Peyer's patch (tissue), 4 donors: ENCODE data around the gene ATAD3C. TPM values are rescaled to one million over a fixed set of nuclear protein-coding genes. Genes with fewer than 3 reads are reported as not detected.

ENCODE experiments used
- DNase-seq, 3 donors: peaks; one replicate each; pipeline ENCODE4 v3.0.0-alpha.2; 2017 to 2019
- H3K27ac ChIP-seq, 4 donors: fragments of 200-600 bp; sonication (generic); one replicate each; pipeline ENCODE4 v1.5.1; 2016 to 2019
- H3K27me3 ChIP-seq, 2 donors: fragments of 200-600 bp; sonication (generic); one replicate each; pipeline ENCODE4 v1.5.1; 2019
- H3K36me3 ChIP-seq, 3 donors: fragments of 200-600 bp; sonication (generic); one replicate each; pipeline ENCODE4 v1.5.1; 2016 to 2019
- H3K4me1 ChIP-seq, 4 donors: fragments of 200-600 bp; sonication (generic); one replicate each; pipeline ENCODE4 v1.5.1; 2016 to 2019
- H3K4me3 ChIP-seq, 4 donors: fragments of 200-600 bp; sonication (generic); 1 replicate in 3 of 4; 2 replicates in 1 of 4; pipeline ENCODE4 v1.5.1; 2016 to 2019; ENCODE audit warnings: mild to moderate bottlenecking in 1 of 4
- H3K9me3 ChIP-seq, 4 donors: fragments of 200-600 bp; sonication (generic); one replicate each; pipeline ENCODE4 v1.5.1; 2016 to 2019; ENCODE audit warnings: mild to moderate bottlenecking in 1 of 4
- CTCF ChIP-seq, 6 experiments: fragments of 450-650 bp in 4 of 6; fragments of 200-600 bp in 2 of 6; sonication (generic) in 1 of 6; IDR thresholded peaks; one replicate each; pipeline ENCODE4 v1.5.1; 2017 to 2019; ENCODE audit warnings: antibody characterized with exemption in 6 of 6, mild to moderate bottlenecking in 3 of 6, moderate library complexity in 1 of 6
- POLR2A ChIP-seq, 2 donors: fragments of 450-650 bp; IDR thresholded peaks; one replicate each; pipeline ENCODE4 v1.5.1; 2017; ENCODE audit warnings: antibody characterized with exemption in 2 of 2, mild to moderate bottlenecking in 2 of 2, moderate library complexity in 2 of 2
- total RNA-seq, 4 donors: library from RNA; depleted of rRNA; stranded (reverse); fragments of >200 nt; gene quantifications; one replicate each; pipeline ENCODE4 v1.1.0, GENCODE V29; 2016

Gene ATAD3C
- total RNA-seq, 4 donors from 2014 or later: 0.27 TPM; not detected in 3

GRCh38 chr1:1418464-1419362 is 30.8 kb upstream of the ATAD3C start:
- H3K36me3 ChIP-seq: no peaks in the 10 kb centered on the region
- DNase-seq: no peak
- H3K27me3 ChIP-seq: no peaks in the 10 kb centered on the region
- no peaks in the 10 kb centered on the region for H3K9me3 ChIP-seq
- H3K4me3 ChIP-seq: no peak overlapping the region
- TF ChIP-seq POLR2A (IDR thresholded peaks at IDR 0.05): no peak
- TF ChIP-seq CTCF (IDR thresholded peaks at IDR 0.05): no peak
- no peak overlapping the region for H3K27ac ChIP-seq
- H3K4me1 ChIP-seq: peaks cover 0 to 16% (median 4%) of the 10 kb centered on the region in 4 donors

GRCh38 chr1:1419363-1419812 is 30.1 kb upstream of the ATAD3C start:
- H3K4me1 ChIP-seq: peaks cover 0 to 16% (median 4%) of the 10 kb centered on the region in 4 donors
- no peak for DNase-seq
- peak overlapping the region; percentile 27 to 69 (median 57) for H3K27ac ChIP-seq
- H3K4me3 ChIP-seq: peak overlapping the region in 2 of 4 donors; percentile 39 to 43
- TF ChIP-seq POLR2A (IDR thresholded peaks at IDR 0.05) (no peak), CTCF (IDR thresholded peaks at IDR 0.05) (no peak)
- H3K9me3 ChIP-seq: no peaks in the 10 kb centered on the region
- no peaks in the 10 kb centered on the region for H3K36me3 ChIP-seq
- no peaks in the 10 kb centered on the region for H3K27me3 ChIP-seq

GRCh38 chr1:1419813-1420653 is 29.5 kb upstream of the ATAD3C start:
- H3K4me1 ChIP-seq: peaks cover 0 to 16% (median 4%) of the 10 kb centered on the region in 4 donors
- no peaks in the 10 kb centered on the region for H3K27me3 ChIP-seq
- DNase-seq: no peak
- no peaks in the 10 kb centered on the region for H3K9me3 ChIP-seq
- no peak for TF ChIP-seq CTCF (IDR thresholded peaks at IDR 0.05)
- no peak for TF ChIP-seq POLR2A (IDR thresholded peaks at IDR 0.05)
- H3K27ac ChIP-seq: peak overlapping the region; percentile 27 to 69 (median 57)
- H3K36me3 ChIP-seq: no peaks in the 10 kb centered on the region
- H3K4me3 ChIP-seq: peak overlapping the region in 3 of 4 donors; percentile 31 to 43 (median 39)

- no peak for TF ChIP-seq CTCF (IDR thresholded peaks at IDR 0.05)
- no peak for TF ChIP-seq POLR2A (IDR thresholded peaks at IDR 0.05)
- H3K4me1 ChIP-seq: peaks cover 0 to 16% (median 4%) of the 10 kb centered on the region in 4 donors
- H3K9me3 ChIP-seq: no peaks in the 10 kb centered on the region
- no peaks in the 10 kb centered on the region for H3K27me3 ChIP-seq
- H3K4me3 ChIP-seq: peak overlapping the region in 3 of 4 donors; percentile 22 to 41 (median 39)
- DNase-seq: no peak
- H3K27ac ChIP-seq: peak overlapping the region in 1 of 4 donors; percentile 49
- H3K36me3 ChIP-seq: no peaks in the 10 kb centered on the region
Observed at GRCh38 chr1:1420654-1421141, 28.8 kb upstream of the ATAD3C start.

GRCh38 chr1:1421147-1421906 is 28.2 kb upstream of the ATAD3C start, which contains the start of gene ANKRD65:
ANKRD65 (minus strand) TSS chr1:1421276; CDS start chr1:1421005, 271 bp downstream.
- Histone ChIP-seq H3K27ac (peak within 1 kb of the TSS in 1 of 4 donors; percentile 49), H3K9me3 (no peaks in the 10 kb centered on the region), H3K36me3 (no peaks in the 10 kb centered on the region), H3K27me3 (no peaks in the 10 kb centered on the region), H3K4me3 (peak within 1 kb of the TSS in 3 of 4 donors; percentile 22 to 41 (median 39)), H3K4me1 (peaks cover 0 to 16% (median 4%) of the 10 kb centered on the region in 4 donors)
- TF ChIP-seq CTCF (IDR thresholded peaks at IDR 0.05): no peak
- no peak for TF ChIP-seq POLR2A (IDR thresholded peaks at IDR 0.05)
- DNase-seq: no peak
